ENCODE data around the gene SSTR3. TPM values are rescaled to one million over a fixed set of nuclear protein-coding genes. Genes with fewer than 3 reads are reported as not detected.

Gene SSTR3
- total and polyA plus RNA-seq, 10 of the 15 experiments (the other 5 are each of a cell fraction or from before 2014, with no cell fraction given) = 0.03 to 4.5 (median 2.4) TPM

DNA sequence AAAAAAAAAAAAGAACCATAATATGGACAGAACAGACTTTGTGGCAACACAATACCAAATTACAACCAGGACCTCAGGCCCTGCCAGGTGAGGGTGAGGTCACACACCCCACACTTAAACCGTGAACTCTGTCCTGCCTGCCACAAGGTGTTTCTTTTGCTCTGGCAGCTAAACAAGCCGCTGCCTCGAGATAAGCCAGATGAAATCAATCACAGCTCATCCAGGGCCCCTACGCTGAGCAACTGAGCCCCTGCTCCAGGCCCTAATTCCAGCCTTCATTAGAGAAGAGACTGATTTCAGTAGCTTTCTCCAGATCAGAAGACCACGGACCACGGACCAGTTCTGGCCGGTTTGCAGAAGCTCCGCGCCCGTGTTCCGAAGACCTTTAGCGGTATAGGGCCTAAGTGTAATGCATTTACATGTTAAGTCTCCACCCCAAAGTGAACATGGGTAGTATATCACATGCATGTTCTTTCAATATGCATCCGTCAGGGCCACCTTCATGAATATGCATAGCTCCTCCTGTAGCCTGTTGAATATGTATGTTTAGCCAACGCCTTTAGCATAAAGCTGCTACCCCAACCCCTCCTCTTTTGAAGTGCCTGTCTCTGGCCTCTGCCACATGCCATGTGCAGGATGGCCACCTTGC lies 46.6 kb upstream of the SSTR3 start:
- ChIA-PET CTCF (interaction anchor here (0.7 to 5.9 kb wide), 35 partner anchors 8 to 309 kb away, joined by 3 to 265 read pairs (median 13); partner anchors contain the start of genes CYTH4, KCTD17 and RAC2), SMC1A (ENCODE audit: uncharacterized antibody, unreplicated experiment) (interaction anchor here (0.7 to 5.9 kb wide), 20 partner anchors 8 to 198 kb away, joined by 3 to 165 read pairs (median 17); partner anchors contain the start of genes C1QTNF6 and RAC2), POLR2A (interaction anchor here (0.7 to 2.9 kb wide), 9 partner anchors 17 to 110 kb away, joined by 3 to 51 read pairs (median 5); partner anchors contain the start of gene RAC2), RAD21 (ENCODE audit: unreplicated experiment) (interaction anchor here (0.9 to 4.9 kb wide), 19 partner anchors 9 to 308 kb away, joined by 3 to 132 read pairs (median 13); partner anchors contain the start of gene RAC2)
- no peaks in the 10 kb centered on the region for H3K79me2 ChIP-seq (ENCODE audit: control insufficient read depth, insufficient read depth, low read length)
- H3K27me3 ChIP-seq (replicated peaks in 1 of 2; ENCODE audit: control insufficient read depth in 2 of 2, insufficient read depth in 2 of 2, low read length in 1 of 2) = no peaks in the 10 kb centered on the region
- intact Hi-C loops (cut with micrococcal nuclease; ENCODE audit: unreplicated experiment) = loop anchor here (1.0 kb wide), 1 partner anchor 44 kb away; no protein-coding TSS in a partner anchor
- ATAC-seq (peak; percentile 15; the same call in 2 of the 3 replicates), FAIRE-seq (no peak), DNase-seq (ENCODE audit: low read depth, low spot score) (no peak)
- 78% methylated on average over 14 of the region's 14 CpGs for whole genome bisulfite sequencing (ENCODE audit: insufficient coverage, insufficient replicate concordance, low lambda C conversion rate, missing lambda C conversion rate)
- no peak overlapping the region for H2AFZ ChIP-seq (ENCODE audit: control insufficient read depth, low read depth, low read length)
- BruUV-seq (replicated peaks) = no TSS peak
- H3K4me1 ChIP-seq (ENCODE audit: control insufficient read depth, insufficient read depth, low read length) = peaks cover 8% of the 10 kb centered on the region; the same call in 1 of the 2 replicates
- in situ Hi-C loops (cut with MboI) = no loop called here
- H3K27ac ChIP-seq (ENCODE audit: control insufficient read depth, insufficient read depth) = no peak overlapping the region
- H3K4me3 ChIP-seq = no peak overlapping the region
- H3K36me3 ChIP-seq (ENCODE audit: control insufficient read depth in 2 of 2, insufficient read depth in 2 of 2, low read length in 1 of 2) = no peaks in the 10 kb centered on the region
- H3K9me3 ChIP-seq (replicated peaks; ENCODE audit: control insufficient read depth, insufficient read depth, low read length) = peaks cover 4% of the 10 kb centered on the region; the same call in 2 of the 3 replicates
- H4K20me1 ChIP-seq (ENCODE audit: control insufficient read depth, insufficient read depth) = no peaks in the 10 kb centered on the region
- H3K9ac ChIP-seq (ENCODE audit: control insufficient read depth, insufficient read depth, low read length) = no peak overlapping the region
- TF ChIP-seq SPI1 (IDR thresholded peaks at IDR 0.05; ENCODE audit: borderline replicate concordance, insufficient read depth, low read depth, low read length) (no peak), POU2F2 (IDR thresholded peaks at IDR 0.05; ENCODE audit: borderline replicate concordance, low read depth, low read length) (peak; percentile 97; the same call in 2 of the 3 replicates), HDGF (IDR thresholded peaks at IDR 0.05) (no peak), DPF2 (IDR thresholded peaks at IDR 0.05) (no peak), STAT1 (conservative IDR thresholded peaks at IDR 0.05) (no peak), ZNF207 (IDR thresholded peaks at IDR 0.05; ENCODE audit: borderline replicate concordance) (no peak), TCF7 (IDR thresholded peaks at IDR 0.05; ENCODE audit: borderline replicate concordance) (no peak), RFX5 (IDR thresholded peaks at IDR 0.05; ENCODE audit: low read depth, low read length) (no peak)
- TF ChIP-seq, protein P1, sequence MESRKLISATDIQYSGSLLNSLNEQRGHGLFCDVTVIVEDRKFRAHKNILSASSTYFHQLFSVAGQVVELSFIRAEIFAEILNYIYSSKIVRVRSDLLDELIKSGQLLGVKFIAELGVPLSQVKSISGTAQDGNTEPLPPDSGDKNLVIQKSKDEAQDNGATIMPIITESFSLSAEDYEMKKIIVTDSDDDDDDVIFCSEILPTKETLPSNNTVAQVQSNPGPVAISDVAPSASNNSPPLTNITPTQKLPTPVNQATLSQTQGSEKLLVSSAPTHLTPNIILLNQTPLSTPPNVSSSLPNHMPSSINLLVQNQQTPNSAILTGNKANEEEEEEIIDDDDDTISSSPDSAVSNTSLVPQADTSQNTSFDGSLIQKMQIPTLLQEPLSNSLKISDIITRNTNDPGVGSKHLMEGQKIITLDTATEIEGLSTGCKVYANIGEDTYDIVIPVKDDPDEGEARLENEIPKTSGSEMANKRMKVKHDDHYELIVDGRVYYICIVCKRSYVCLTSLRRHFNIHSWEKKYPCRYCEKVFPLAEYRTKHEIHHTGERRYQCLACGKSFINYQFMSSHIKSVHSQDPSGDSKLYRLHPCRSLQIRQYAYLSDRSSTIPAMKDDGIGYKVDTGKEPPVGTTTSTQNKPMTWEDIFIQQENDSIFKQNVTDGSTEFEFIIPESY (IDR thresholded peaks at IDR 0.05) = no peak
- H3K4me2 ChIP-seq (ENCODE audit: control insufficient read depth, insufficient read depth) = 0 out of 2 replicates have a peak overlapping the region, but pooled peaks have one; percentile 31

Data from GM12878 (cell line).